Measurements from ENCODE around the gene RHBDL1. TPM values are rescaled to one million over a fixed set of nuclear protein-coding genes. Genes with fewer than 3 reads are reported as not detected.
A peak's percentile ranks its signal among the peaks of the same experiment; 100 is the strongest.

Gene RHBDL1
- total and polyA plus RNA-seq, 2 of the 8 experiments (the other 6 are each of a cell fraction or from before 2014, with no cell fraction given), result 4.0 to 8.1 TPM

DNA sequence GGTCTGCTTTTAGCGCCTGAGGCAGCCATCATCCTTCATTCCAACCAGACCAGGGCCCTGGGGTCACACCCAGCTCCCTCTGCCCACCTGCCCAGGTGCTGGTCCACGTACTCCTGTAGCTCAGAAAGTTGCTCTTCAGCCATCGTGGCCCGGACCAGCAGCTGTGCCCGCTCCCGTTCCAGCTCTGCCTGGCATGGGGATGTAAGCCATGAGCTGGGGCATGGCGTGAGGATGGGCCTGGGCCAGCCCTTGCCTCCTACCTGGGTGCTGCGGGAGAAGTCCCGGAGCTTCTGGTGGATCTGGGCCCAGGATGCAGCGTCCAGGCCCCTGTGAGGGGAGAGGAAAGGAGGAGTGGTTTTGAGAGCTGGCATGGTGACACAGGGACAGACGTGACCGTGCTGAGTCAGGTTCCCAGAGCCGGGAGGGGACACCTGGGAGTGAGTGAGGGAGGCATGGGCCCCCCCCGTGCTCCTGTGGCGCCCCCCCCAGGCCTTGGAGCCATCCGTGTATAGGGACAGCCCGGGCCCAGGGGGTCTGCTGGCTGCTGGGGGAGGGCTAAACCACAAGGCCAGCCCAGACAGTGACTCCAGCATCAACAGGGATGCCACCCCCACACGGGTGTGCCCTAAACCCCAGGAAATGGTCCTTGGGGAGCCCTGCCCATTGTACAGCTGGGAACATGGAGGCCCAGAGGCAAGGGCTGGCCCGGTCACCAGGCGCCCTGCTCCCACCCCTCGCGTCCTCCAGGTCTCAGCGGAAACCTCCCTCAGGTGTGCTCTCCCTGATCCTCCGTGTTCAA is 47.6 kb downstream of the RHBDL1 start:
- H3K27me3 ChIP-seq (replicated peaks in 1 of 4; ENCODE audit: control insufficient read depth in 3 of 4, extremely low read depth in 1 of 4, insufficient read depth in 3 of 4, low read length in 3 of 4), result peaks cover 0 to 22% (median 5%) of the 10 kb centered on the region in 4 experiments; a peak in 4 of 7 replicates
- H4K8ac ChIP-seq (ENCODE audit: extremely low read depth, insufficient read depth, low read length), result peak overlapping the region; percentile 51; the same call in 1 of the 2 replicates
- H2BK5ac ChIP-seq (ENCODE audit: low read depth, low read length), result no peak overlapping the region
- H2BK20ac ChIP-seq (ENCODE audit: low read length), result no peak overlapping the region
- H3K4me3 ChIP-seq (ENCODE audit: extremely low read depth in 1 of 4, insufficient read depth in 2 of 4, low read depth in 3 of 4, low read length in 4 of 4), result no peak overlapping the region
- peaks cover 0 to 25% (median 14%) of the 10 kb centered on the region in 4 experiments; a peak in 5 of 7 replicates for H3K4me1 ChIP-seq (replicated peaks in 1 of 4; ENCODE audit: control insufficient read depth in 3 of 4, insufficient read depth in 4 of 4, low read length in 3 of 4)
- no peak overlapping the region for H2BK15ac ChIP-seq (ENCODE audit: low read length)
- no peak overlapping the region for H3K56ac ChIP-seq (replicated peaks; ENCODE audit: insufficient read length, low read depth, low read length)
- no peak for FAIRE-seq
- no peak overlapping the region for H2AK5ac ChIP-seq (ENCODE audit: low read depth, low read length)
- TF ChIP-seq CREB1 (IDR thresholded peaks at IDR 0.05) (no peak), BRCA1 (IDR thresholded peaks at IDR 0.05; ENCODE audit: low read depth, low read length) (no peak), POLR2A (IDR thresholded peaks at IDR 0.05; ENCODE audit: control extremely low read depth in 1 of 2, low read depth in 2 of 2, low read length in 2 of 2) (no peak), CHD1 (IDR thresholded peaks at IDR 0.05; ENCODE audit: low read depth, low read length) (no peak), RXRA (IDR thresholded peaks at IDR 0.05; ENCODE audit: insufficient read depth, low read depth, low read length) (no peak), EZH2 (IDR thresholded peaks at IDR 0.05; ENCODE audit: low read depth, low read length, severe bottlenecking) (no peak), CTBP2 (IDR thresholded peaks at IDR 0.05; ENCODE audit: borderline replicate concordance, insufficient read depth, insufficient read length, low read length) (no peak), RAD21 (IDR thresholded peaks at IDR 0.05 in 1 of 2, conservative IDR thresholded peaks at IDR 0.05 in 1 of 2; ENCODE audit: low read depth in 2 of 2, low read length in 2 of 2) (no peak), SAP30 (IDR thresholded peaks at IDR 0.05; ENCODE audit: insufficient read depth, insufficient replicate concordance, low read length) (no peak)
- TF ChIP-seq, protein P1, sequence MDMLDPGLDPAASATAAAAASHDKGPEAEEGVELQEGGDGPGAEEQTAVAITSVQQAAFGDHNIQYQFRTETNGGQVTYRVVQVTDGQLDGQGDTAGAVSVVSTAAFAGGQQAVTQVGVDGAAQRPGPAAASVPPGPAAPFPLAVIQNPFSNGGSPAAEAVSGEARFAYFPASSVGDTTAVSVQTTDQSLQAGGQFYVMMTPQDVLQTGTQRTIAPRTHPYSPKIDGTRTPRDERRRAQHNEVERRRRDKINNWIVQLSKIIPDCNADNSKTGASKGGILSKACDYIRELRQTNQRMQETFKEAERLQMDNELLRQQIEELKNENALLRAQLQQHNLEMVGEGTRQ (IDR thresholded peaks at IDR 0.05; ENCODE audit: low read length), result no peak
- no peak overlapping the region for H3K4me2 ChIP-seq (ENCODE audit: insufficient read depth in 1 of 2, low read depth in 2 of 2, low read length in 2 of 2)
- H3K9me3 ChIP-seq (ENCODE audit: insufficient read depth in 2 of 2, low read depth in 1 of 2, low read length in 1 of 2), result no peaks in the 10 kb centered on the region; a peak in 1 of 4 replicates
- no peak overlapping the region for H3K23ac ChIP-seq (ENCODE audit: insufficient read length)
- no peak overlapping the region for H2BK120ac ChIP-seq (replicated peaks; ENCODE audit: low read depth, low read length)
- no peak overlapping the region for H3K18ac ChIP-seq (ENCODE audit: extremely low read depth, low read length)
- no peak overlapping the region for H4K91ac ChIP-seq (replicated peaks; ENCODE audit: insufficient read length, low read length)
- 95% methylated on average over 23 of the region's 24 CpGs; no CpG with 5 or more reads in 1 of the 2 experiments for WGBS, 2 experiments (ENCODE audit: extremely low coverage in 1 of 2, insufficient coverage in 1 of 2, insufficient read length in 1 of 2, insufficient replicate concordance in 2 of 2, low coverage in 1 of 2, low lambda C conversion rate in 2 of 2, missing lambda C conversion rate in 1 of 2)
- H3K23me2 ChIP-seq (ENCODE audit: low read depth, low read length), result peaks cover 22% of the 10 kb centered on the region; the same call in 1 of the 2 replicates
- no peak overlapping the region for H3K9ac ChIP-seq (replicated peaks in 1 of 4; ENCODE audit: extremely low read depth in 1 of 4, low read depth in 3 of 4, low read length in 3 of 4)
- CTCF ChIA-PET (ENCODE audit: partially characterized antibody), result interaction anchor here (0.6 to 35.8 kb wide), 5 partner anchors 6 to 62 kb away, joined by 3 to 977 read pairs (median 424); partner anchors contain the start of genes ANTKMT, CCDC78, CHTF18 and CIAO3
- no peak overlapping the region for H2AFZ ChIP-seq (ENCODE audit: low read length)
- H3K36me3 ChIP-seq (ENCODE audit: control insufficient read depth in 2 of 4, insufficient read depth in 4 of 4, low read length in 3 of 4), result peaks cover 0 to 6% (median 0%) of the 10 kb centered on the region in 4 experiments; a peak in 1 of 8 replicates
- H3K4ac ChIP-seq (replicated peaks; ENCODE audit: insufficient read length, low read depth, low read length), result no peak overlapping the region
- peaks cover 4 to 19% of the 10 kb centered on the region in 2 experiments for H4K20me1 ChIP-seq (replicated peaks in 1 of 2; ENCODE audit: control insufficient read depth in 1 of 2, insufficient read depth in 2 of 2, low read length in 2 of 2)
- no peak overlapping the region for H4K5ac ChIP-seq (ENCODE audit: insufficient read length, low read depth, low read length)
- H3K27ac ChIP-seq (ENCODE audit: low read depth, low read length), result no peak overlapping the region
- POLR2A ChIA-PET (ENCODE audit: partially characterized antibody), result interaction anchor here (0.7 to 23.0 kb wide), 12 partner anchors 4 to 609 kb away, joined by 3 to 353 read pairs (median 7); partner anchors contain the start of genes ANTKMT, CCDC78, CHTF18 and CIAO3
- no peak overlapping the region for H3K14ac ChIP-seq (ENCODE audit: insufficient read length)
- no peaks in the 10 kb centered on the region for H3K79me2 ChIP-seq (ENCODE audit: control insufficient read depth in 1 of 2, insufficient read depth in 2 of 2, low read length in 2 of 2)
- no peaks in the 10 kb centered on the region for H3K79me1 ChIP-seq (ENCODE audit: low read depth, low read length)
- no peak for DNase-seq (ENCODE audit: low read depth in 1 of 2, low spot score in 2 of 2)
- H2BK12ac ChIP-seq (ENCODE audit: low read depth, low read length), result no peak overlapping the region
